GM21381 (cell line): ENCODE data around the gene APEX1.
A peak's percentile ranks its signal among the peaks of the same experiment; 100 is the strongest.

ENCODE experiments used
- ATAC-seq: cut with Tn5 transposase; IDR thresholded peaks from one replicate; pipeline ENCODE4 v1.9.1; 2021; ENCODE audit warnings: mild to moderate bottlenecking, moderate library complexity; ENCODE audit not compliant: unreplicated experiment

The APEX1 gene

DNA sequence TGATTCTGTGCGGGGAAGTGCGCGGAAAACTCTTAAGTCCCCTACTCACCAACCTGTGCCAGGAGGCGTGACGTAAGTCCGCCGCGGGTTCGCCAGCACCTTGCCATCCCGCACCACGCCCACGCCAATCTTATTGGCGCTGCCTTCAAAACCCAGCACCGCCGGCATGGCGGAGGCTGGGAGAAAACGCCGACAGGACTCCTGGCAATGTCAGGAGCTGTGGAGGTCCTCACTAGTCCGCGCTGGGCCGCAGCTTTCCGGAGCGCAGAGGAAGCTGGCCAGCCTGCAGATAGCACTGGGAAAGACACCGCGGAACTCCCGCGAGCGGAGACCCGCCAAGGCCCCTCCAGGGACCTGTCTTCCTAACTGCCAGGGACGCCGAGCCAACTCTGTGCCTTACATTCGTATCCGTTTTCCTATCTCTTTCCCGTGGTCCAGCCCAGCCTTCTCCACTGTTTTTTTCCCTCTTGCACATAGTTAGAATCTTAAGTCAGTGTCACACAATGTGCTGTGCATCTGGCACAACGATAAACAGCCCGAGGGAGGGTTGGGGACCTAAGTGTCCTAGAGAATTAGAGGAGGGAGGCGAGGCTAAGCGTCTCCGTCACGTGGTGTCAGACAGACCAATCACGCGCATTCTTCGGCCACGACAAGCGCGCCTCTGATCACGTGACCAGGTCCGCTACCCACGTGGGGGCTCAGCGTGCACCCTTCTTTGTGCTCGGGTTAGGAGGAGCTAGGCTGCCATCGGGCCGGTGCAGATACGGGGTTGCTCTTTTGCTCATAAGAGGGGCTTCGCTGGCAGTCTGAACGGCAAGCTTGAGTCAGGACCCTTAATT, at the start of gene APEX1, which contains the start of gene OSGEP:
APEX1 (plus strand) TSS at position 711 of the 839 bp plus-strand sequence. CDS start 420 bp downstream, outside the sequence.
OSGEP (minus strand) TSS at position 297 of the 839 bp plus-strand sequence; CDS start at position 168, 129 bp downstream.
- peak; percentile 87 for ATAC-seq

DNA sequence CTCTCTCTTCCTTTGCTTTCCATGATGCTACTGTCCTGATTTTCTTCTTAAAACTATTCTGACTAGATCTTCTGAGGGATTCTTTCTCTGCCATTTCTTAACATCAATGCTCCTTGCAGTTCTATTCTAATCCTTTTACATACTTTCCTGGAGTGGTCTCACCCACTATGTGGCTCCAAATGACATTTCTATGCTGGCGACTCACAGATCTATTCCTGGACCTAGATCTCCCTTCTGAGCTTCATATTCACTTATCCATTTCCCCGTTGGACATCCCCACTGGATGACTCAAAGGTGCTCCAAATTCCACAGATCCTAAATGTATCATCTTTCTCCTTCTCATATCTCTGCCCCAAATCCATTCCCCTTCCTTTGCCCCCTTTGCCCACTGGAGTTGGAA, 45.8 kb upstream of the APEX1 start:
- ATAC-seq = no peak

GRCh38 chr14:20412411-20412810, 42.6 kb upstream of the APEX1 start:
- peak; percentile 58 for ATAC-seq

DNA sequence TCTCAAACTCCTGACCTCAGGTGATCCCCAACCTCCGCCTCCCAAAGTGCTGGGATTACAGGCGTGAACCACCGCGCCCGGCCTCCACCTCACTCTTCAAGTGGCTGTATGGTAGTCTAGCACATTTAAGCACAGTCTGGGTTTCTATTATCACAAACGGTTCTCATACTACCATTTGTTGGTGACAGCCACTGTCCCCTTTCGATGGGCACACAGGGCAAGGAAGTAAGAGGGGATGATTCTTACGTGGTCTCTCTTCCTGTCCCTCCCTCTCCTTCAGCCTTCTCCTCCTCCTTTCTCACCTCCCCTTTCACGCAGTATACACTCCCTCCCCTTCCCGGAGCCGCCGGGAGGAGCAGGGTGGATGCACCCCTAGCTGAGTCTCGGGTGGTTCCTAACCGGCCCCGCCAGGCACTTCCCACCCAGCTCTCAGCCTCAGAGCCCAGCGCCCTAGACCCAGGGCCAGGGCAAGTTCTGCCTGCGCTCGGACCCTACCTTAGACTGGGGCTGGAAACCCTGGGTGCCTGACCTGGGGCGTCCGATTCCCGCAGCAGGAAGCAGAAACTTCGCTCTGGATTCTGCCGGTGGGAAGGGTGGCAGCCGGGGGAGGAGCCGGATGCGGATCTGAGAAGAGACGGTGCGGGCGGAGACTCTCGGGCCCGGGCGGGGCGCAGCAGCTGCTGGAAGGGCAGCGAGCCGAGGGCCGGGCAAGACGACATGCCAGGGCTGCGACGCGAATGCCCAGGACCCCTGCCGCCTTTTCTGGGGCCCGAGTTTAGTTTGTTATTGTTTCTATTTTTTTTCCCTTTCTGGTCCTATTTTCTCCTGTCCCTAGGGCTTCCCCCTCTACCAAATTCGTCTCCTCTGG, 41.9 kb upstream of the APEX1 start, which contains the start of gene TEP1:
TEP1 (minus strand) TSS at position 626 of the 868 bp plus-strand sequence. CDS start 5,062 bp downstream, outside the sequence.
- ATAC-seq = peak; percentile 49

DNA sequence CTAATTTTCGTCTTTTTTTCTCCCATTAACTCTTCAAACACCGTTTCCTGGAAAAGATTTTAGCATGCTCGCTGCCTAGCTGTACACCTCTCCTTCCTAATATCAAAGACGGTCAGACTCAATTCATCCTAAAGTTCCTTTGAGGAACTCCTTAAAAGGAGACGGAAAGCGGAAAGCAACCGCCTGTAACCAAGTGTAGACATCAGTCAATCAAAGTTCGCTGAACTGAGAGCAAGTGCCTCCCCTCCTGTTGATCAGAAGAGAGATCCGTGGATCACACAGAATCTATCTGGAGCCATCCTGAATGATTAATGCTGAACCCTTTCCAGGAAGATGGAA, 41.3 kb upstream of the APEX1 start:
- ATAC-seq = peak; percentile 35

DNA sequence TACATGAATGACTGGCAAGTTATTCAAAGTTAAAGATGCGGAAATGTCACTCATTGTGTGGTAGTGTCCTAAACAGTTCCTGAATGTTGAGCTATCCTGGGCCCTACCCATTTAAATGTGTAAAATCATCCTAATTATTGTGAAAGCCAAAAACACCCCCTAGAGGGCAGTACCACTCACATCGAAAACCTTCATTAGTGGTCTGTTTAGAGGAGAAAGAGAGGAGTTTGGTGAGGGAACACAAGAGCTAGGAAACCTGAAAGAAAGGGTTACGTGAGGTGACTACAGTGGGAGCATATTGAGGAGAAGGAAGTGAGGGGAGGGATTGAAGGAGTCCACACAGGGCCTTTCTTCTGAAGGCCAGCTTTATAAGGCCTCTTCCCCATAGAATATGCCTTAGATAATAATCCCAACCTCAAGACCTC, 39.2 kb upstream of the APEX1 start:
- ATAC-seq = peak; percentile 36

GRCh38 chr14:20416223-20416622, 38.8 kb upstream of the APEX1 start:
- ATAC-seq = no peak

DNA sequence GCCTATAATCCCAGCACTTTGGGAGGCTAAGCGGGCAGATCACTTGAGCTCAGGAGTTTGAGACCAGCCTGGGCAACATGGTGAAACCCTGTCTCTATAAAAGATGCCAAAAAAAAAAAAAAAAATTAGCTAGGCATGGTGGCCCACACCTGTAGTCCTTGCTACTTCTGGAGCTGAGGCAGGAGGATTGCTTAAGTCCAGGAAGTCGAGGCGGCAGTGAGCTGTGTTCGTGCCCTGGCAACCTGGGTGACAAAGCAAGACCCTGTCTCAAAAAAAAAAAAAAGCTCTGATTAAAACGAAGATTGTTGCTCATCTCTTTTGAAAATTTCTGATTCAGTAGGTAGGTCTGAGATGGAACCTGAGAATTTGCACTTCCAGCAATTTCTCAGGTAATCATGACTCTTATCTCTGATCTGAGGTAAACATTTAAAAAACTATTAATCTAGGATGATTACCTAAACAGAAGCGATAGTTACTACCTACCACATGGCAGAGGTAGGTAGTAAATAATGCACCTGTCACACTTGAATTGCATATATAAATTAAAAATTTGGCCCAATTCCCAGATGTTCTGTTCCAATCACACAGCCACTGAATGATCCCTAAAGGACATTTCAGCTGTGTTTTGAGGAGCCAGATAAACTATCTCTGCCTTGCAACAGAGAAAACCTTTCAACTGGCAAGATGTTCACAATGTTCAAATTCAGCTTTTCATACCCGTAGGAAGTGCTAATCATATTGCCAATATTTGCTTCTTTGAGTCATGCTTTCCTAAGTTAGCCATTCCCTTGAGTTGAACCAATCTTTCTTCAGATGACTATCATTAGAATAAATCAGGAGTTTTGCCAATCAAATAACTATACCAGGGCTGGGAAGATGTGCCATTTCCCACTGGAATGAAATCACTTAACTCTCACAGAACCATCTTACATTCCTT, 37.5 kb upstream of the APEX1 start:
- no peak for ATAC-seq

- ATAC-seq = no peak
Measured at GRCh38 chr14:20418501-20418909, 36.5 kb upstream of the APEX1 start.

DNA sequence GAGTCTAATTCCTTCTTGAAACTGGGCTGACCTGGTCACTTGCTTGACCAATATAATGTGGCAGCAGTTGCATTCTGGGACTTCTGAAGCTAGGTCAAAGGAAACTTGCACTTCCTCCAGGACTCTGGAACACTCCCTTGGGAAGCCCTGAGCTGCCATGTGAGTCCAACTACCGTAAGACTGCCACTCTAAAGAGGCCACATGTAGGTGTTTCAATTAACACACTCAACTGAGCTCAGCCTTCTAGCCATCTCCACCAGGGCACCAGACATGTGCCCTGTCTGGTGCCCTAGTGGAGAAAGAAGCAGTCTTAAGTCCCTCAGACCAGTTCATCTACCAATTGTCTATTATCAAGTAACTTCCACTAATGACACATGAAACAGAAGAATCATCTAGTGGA, 35.6 kb upstream of the APEX1 start:
- ATAC-seq = no peak

DNA sequence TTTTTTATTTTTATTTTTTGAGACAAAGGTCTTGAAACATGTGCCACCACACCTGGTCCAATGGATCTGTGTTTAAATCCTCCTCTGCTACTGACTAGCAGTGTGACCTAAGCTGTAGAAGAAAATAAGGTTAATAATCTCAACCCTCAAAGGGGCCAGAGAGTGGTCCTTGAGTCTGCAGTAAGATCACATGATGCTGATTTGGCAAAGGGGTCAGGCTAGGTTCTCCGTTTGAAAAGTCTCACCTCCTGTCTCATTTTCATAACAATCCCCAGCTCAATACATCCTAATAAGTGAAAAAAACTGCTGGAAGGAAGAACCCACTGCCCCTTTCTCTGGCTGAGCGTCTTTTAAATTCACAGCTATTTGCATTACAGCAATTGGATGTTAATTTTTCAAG, 33.8 kb upstream of the APEX1 start:
- ATAC-seq = no peak

DNA sequence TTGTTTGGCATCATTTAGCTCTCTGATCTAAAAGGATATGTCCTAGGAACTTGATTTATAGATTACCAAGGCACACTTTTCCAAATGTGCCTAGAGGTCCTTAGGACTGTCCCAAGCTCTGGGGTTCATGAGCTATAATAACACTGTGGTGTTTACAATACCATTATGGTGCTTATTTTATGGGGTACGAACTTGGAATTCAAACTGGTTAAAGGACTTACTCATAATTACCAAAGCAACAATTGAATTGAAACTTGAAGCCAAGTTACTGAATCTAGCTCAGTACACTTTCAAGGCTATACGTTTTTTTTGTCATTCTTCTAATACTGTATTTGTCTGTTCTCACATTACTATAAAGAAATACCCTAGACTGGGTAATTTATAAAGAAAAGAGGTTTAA, 32.1 kb upstream of the APEX1 start:
- ATAC-seq = no peak

GRCh38 chr14:20424851-20425250, 30.2 kb upstream of the APEX1 start:
- ATAC-seq = no peak

- ATAC-seq = peak; percentile 72
Measured at GRCh38 chr14:20427231-20428009, 27.6 kb upstream of the APEX1 start.

DNA sequence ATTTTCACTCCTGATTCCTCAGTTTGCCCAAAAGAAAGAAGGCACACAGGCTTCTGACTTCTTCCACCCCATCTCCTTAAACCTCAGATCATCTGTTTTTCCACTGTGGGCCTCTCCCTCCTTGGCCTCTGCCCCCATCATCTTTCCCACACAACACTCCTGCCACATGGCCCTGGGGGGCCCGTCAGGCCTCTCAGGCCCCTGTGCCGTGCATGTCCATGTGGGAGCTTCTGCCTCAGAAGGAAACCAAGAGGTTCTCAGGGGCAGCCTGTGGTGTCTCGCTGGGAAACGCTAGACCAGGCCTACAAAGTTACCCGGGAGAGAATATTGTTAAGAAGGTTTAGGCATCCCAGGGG, 27.0 kb upstream of the APEX1 start:
- ATAC-seq = peak; percentile 52

DNA sequence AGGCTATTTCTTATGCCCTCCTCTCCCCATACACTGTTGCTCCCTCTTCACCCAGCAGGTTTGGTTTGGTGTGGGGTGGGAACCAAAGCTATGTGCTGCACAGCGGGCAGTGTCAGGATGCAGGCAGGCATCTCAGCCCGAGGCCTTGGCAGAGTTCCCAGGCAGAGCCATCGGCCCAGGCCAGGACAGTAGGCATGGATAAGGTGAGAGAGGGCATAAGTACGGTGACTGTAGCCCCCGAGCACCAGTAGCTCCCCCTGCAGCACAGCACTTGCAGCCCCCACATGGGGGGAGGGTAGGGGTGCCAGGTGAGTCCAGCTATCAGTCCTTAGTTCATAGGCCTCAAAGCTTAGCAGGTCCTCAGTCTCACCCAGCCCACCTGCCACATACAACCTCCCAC, 26.2 kb upstream of the APEX1 start:
- no peak for ATAC-seq

DNA sequence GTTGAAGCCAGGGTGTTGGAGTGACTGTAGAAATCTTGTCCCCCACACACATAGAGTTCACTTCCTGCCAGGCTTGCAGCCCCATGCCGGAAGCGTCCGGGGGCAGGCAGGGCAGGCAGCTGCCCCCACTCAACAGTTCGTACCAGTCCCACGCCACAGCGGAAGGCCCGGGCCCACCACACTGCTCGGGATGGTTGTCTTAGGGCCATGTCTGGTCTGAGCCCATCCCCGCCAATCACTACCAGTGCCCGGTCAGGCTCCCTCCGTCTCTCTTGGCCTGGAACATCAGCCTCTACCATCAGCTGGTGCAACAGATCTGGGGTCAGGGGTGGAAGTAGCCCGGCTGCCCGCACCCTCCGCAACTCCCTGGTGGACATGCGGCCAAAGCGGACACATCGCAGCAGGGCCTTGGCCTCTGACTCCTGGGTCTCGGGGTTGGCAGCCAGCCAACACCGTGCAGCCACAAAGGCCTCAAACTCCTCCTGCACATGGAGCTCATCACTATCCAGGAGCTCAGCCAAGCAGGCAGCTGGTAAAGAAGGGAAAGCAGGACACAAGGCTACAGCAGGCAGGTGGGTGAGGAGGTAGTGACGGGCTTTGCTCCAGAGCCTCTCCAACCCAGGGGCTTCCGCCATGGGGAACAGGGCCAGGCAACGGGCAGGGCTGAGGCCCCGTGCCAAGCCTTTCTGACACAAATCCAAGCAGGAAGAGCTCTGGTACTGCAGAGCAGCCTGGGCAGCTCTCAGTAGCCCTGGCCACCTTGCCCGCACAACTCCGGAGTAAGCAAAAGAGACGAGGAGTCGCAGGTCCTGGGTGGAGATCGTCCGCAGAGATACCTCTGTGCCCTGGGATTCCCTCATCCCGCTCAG, 25.0 kb upstream of the APEX1 start:
- no peak for ATAC-seq

DNA sequence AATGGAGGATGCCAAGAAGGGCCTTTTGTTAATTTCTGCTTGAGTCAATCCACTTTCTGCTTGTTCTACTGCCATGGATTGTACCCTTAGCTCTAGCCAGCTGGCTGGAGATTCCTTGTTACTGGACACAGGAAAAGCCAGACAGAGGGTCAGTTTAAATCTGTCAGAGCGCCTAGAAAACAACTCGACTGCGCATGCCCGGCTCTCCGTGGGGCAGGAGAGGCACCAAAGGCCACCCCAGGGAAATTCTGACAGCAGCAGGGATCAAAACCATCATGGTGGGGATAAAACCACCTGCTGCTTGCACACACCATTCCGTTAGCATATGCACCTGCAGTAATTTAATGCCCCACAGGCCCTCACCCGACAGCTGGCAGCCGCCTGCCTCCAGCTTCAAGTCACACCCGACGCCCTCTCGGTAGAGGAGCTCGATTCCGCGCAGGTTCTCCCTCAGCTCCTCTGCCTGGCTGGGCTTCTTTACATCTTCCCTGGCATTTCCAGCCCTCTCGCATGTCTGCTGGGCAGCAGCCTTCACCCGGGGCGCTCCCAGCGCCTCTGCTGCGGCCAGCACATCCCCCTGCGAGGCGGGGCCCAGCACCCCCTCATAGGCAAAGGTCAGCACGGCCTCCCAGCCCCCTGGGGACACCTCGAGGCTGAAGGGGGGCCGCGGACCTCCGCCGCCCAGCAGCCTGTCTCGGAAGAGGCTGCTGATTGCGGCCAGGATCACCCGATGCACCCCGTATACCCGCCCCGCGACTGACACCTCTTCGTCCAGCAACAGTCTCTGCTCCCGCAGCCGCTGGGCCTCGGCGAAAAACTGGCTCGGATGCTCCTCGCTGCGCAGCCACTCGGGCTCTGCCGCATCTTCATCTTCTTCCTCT, 20.1 kb upstream of the APEX1 start:
- ATAC-seq = no peak
